Tibial nerve (tissue), 3 donors: ENCODE results near the gene PRKCG.

ENCODE experiments used
- POLR2A ChIP-seq, 2 donors: fragments of 450-650 bp; IDR thresholded peaks; one replicate each; pipeline ENCODE4 v1.6.1; 2017; ENCODE audit warnings: antibody characterized with exemption in 2 of 2, mild to moderate bottlenecking in 2 of 2, moderate library complexity in 2 of 2
- TF ChIP-seq, protein P1 (sequence below), 5 experiments: fragments of 200-600 bp in 3 of 5; fragments of 450-650 bp in 2 of 5; sonication (generic) in 3 of 5; IDR thresholded peaks; one replicate each; pipeline ENCODE4 v1.5.1; 2016 to 2019; ENCODE audit warnings: antibody characterized with exemption in 5 of 5, mild to moderate bottlenecking in 3 of 5, moderate library complexity in 2 of 5

DNA sequence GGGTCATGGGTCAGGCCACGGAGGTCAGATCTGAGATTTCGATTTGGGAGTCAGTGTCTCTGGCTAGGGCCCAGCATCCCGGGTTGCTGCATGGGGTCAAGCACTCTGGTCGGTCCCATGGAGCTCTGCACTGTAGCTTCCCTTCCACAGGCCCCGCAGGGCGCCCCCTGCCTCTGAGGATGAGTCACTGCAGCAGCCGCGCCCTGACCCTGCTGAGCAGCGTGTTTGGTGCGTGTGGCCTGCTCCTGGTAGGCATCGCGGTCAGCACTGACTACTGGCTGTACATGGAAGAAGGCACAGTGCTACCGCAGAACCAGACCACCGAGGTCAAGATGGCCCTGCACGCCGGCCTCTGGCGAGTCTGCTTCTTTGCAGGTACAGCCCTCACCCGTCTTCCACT is 30.7 kb downstream of the PRKCG start:
- no peak for TF ChIP-seq POLR2A (IDR thresholded peaks at IDR 0.05)
- TF ChIP-seq, protein P1, sequence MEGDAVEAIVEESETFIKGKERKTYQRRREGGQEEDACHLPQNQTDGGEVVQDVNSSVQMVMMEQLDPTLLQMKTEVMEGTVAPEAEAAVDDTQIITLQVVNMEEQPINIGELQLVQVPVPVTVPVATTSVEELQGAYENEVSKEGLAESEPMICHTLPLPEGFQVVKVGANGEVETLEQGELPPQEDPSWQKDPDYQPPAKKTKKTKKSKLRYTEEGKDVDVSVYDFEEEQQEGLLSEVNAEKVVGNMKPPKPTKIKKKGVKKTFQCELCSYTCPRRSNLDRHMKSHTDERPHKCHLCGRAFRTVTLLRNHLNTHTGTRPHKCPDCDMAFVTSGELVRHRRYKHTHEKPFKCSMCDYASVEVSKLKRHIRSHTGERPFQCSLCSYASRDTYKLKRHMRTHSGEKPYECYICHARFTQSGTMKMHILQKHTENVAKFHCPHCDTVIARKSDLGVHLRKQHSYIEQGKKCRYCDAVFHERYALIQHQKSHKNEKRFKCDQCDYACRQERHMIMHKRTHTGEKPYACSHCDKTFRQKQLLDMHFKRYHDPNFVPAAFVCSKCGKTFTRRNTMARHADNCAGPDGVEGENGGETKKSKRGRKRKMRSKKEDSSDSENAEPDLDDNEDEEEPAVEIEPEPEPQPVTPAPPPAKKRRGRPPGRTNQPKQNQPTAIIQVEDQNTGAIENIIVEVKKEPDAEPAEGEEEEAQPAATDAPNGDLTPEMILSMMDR (IDR thresholded peaks at IDR 0.05): no peak
